Activated T-cell treated with anti-CD3 and anti-CD28 coated beads for 1 hour (primary cell): ENCODE measurements around the gene ARHGAP8.

Experiments
- DNase-seq: peaks from one replicate; pipeline ENCODE4 v3.0.0-alpha.2; 2020; ENCODE audit warnings: low read depth

The ARHGAP8 gene

GRCh38 chr22:44726439-44726838 lies 25.9 kb upstream of the ARHGAP8 start:
- DNase-seq = no peak

DNA sequence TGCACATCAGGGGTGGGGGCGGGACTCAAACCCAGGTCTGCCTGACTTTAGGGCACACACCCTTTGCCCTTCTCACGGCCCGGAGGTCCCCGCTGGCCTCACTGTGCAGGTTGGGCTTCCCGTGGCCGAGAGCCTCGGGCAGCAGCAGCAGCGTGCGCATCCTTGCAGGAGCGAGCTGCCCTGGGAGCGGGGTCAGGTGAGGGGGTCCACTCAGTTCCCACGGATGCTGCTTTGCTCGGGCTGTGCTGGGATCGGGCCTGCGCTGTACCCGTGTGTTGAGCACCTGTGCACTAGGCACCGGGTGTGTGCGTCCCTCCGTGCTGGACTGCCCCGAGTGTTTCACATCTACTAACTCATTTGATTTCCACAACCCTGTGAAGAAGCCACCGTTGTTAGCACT lies 25.2 kb upstream of the ARHGAP8 start:
- DNase-seq = no peak

- no peak for DNase-seq
These were observed 24.7 kb upstream of the ARHGAP8 start for GRCh38 chr22:44727709-44728108.

DNA sequence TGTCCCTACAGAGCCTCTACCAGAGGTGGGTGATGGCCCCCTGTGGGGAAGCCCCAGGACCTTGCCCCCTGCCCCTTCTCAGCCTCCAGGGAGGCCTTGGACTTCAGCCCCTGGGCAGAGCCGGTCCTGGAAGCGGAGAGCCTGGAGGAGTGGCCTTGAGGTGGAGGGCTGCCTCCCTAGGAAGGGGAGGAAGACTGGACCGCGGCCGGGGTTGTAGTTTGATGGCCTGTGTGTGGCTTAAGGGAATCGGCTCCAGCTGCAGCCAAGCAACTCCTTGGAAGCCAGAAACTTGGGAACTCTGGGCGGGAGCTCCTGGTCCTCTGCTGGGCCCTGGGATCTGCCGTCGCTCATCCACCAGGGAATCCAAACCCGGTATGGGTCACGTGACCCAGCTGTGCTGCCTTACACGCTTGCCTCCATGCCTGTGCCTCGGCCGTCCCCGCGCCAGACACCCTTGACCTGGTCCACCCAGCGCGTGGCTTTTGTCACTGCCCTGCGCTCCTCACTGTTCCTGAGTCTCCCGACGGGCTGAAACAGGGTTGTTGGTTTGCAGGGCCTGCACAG lies 23.5 kb upstream of the ARHGAP8 start:
- no peak for DNase-seq

GRCh38 chr22:44729391-44730021 lies 22.9 kb upstream of the ARHGAP8 start:
- DNase-seq = no peak

DNA sequence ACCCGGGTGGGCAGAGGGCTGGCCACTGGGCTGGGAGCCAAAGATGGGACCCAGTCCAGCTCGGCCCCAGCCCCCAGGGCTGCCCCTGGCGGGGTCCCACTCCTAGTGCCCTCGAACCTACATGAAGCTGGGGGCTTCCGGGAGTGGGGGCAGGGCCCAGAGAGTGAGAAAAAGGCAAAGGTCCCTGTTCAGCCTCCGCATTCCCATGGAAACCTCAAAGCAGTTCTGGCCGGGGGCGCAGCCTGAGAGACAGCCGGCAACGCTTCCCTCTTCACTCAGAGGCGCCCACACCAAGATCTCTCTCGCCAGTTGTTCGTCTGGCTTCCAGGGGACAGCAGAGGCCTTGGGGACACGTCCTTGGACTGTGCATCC lies 22.4 kb upstream of the ARHGAP8 start:
- DNase-seq = no peak

- DNase-seq = no peak
These were observed 21.7 kb upstream of the ARHGAP8 start for GRCh38 chr22:44730490-44731356.

DNA sequence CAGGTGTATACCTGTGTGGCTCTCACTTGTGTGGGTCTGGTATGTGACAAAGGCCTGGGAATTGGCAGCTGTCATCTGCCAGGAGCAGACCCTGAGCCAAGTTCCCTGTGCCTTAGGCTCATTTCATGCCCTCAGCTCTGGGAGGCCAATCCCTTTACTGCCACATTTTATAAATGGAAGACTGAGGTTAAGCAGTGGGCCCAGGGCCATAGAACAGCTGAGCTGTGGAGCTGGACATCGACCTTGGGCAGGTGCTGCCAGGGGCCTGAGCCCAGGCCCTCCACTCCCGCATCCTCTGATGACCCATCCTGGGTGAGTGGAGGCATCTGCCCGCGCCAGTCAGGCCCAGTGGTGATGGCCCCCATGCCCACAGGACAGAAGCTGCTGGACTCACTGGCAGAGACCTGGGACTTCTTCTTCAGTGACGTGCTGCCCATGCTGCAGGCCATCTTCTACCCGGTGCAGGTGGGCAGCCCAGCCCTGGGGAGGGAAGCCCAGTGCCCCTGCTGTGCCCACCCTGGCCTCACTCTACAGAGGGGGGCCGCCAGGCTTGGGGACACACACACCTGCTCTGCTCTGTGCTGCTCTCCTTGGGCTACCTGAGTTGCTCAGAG lies 20.9 kb upstream of the ARHGAP8 start:
- DNase-seq = no peak

GRCh38 chr22:44732017-44732561 lies 20.3 kb upstream of the ARHGAP8 start:
- no peak for DNase-seq

DNA sequence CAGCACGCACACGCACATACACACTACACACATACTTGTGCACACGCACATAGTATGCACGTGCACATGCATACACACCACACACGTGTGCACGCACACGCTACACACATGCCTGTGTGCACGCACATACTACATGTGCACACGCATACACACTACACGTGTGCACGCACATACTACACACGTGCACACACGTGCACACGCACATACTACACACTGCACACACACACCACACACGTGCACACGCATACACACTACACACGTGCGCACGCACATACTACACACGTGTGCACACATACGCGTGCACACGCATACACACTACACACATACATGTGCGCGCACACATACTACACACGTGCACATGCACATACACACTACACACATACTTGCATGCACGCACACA lies 19.7 kb upstream of the ARHGAP8 start:
- DNase-seq = no peak

- DNase-seq = no peak
These were observed 18.8 kb upstream of the ARHGAP8 start for GRCh38 chr22:44733426-44734106.

GRCh38 chr22:44734278-44734677 lies 18.1 kb upstream of the ARHGAP8 start:
- no peak for DNase-seq

GRCh38 chr22:44734801-44735517 lies 17.4 kb upstream of the ARHGAP8 start:
- no peak for DNase-seq

GRCh38 chr22:44735518-44736428 lies 16.6 kb upstream of the ARHGAP8 start:
- DNase-seq = peak; percentile 89

GRCh38 chr22:44736581-44737405 lies 15.6 kb upstream of the ARHGAP8 start:
- DNase-seq = no peak

DNA sequence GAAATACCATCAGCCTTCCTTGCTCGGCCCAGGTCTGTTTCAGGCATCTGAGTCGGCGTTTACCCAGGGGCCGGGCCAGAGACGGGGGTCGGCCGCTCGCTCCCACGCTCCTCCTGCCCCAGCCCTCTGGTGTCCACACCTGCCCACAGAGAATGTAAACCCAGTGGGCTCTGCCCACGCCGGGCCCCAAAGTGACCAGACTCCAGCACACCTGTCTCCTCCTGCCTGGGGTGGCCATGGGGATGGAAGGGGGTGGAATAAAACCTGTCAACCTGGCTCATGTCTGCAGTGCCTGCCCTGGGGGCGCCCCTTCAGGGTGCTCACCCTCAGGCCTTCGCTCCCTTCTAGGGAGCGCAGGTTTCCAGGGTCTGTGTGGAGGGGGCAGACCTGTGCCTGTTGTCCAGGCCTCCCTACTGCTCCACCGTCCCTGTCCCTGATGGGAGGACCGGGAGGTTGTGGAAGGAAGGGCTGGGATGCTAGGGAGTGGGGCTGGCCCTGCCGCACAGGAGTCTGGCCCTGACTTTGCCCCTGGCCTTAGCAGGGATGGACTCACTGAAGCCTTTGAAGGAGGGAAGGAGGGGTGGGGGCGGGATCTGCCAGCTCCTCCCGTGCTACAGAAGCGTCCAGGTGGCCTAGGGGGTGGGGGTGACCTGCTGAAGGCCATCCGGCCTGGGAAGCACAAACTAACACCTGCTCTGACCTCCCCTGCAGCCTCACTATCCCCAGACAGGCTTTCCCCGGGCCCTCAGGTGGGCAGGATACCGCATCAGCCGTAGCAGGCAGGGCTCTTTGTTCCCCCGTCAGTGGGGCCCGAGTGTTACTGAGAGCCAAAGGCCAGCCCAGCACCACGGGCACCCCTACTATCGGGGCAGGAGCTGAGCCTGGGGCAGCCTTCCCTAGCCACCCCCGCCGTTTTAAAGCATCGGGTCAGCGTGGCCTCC lies 14.7 kb upstream of the ARHGAP8 start:
- no peak for DNase-seq

DNA sequence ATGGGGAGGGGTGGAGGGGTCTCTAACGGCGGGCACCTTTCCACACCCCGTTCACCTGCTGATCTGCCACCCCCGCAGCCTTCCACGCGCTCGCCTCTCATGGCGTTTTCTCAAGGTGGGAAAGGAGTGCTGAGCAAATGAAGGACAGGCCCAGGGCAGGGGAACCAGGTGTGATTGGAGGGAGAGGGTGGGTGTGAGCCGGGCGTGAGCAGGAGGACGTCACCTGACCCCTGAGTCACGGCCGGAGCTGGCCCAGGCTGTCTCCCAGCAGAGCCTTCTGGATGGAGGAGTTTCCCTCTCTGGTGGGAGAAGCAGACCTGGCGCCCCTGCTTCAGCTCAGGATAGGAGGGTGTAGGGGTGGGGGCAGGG lies 14.0 kb upstream of the ARHGAP8 start:
- DNase-seq = no peak

- DNase-seq = no peak
These were observed 13.4 kb upstream of the ARHGAP8 start for GRCh38 chr22:44739024-44739423.
